ENCODE results near the gene CHRM1.
"Not testable (repeated sequence)": the region's sequence is repeated elsewhere in the genome, so short reads cannot be mapped to it uniquely, and the experiment has no call there.

DNA sequence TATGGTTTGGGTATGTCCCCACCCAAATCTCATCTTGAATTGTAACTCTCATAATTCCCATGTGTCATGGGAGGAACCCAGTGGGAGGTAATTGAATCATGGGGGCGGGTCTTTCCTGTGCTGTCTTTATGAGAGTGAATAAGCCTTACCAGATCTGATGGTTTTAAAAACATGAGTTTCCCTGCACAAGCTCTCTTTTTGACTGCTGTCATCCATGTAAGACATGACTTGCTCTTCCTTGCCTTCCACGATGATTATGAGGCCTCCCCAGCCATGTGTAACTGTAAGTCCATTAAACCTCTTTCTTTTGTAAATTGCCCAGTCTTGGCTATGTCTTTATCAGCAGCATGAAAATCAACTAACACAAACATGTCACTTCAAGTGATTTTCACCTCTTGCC, 16.4 kb upstream of the CHRM1 start:
- not testable (repeated sequence) for TF ChIP-seq POLR2A, EP300, POLR2AphosphoS5 (IDR thresholded peaks at IDR 0.05)
- TF ChIP-seq, protein P1, sequence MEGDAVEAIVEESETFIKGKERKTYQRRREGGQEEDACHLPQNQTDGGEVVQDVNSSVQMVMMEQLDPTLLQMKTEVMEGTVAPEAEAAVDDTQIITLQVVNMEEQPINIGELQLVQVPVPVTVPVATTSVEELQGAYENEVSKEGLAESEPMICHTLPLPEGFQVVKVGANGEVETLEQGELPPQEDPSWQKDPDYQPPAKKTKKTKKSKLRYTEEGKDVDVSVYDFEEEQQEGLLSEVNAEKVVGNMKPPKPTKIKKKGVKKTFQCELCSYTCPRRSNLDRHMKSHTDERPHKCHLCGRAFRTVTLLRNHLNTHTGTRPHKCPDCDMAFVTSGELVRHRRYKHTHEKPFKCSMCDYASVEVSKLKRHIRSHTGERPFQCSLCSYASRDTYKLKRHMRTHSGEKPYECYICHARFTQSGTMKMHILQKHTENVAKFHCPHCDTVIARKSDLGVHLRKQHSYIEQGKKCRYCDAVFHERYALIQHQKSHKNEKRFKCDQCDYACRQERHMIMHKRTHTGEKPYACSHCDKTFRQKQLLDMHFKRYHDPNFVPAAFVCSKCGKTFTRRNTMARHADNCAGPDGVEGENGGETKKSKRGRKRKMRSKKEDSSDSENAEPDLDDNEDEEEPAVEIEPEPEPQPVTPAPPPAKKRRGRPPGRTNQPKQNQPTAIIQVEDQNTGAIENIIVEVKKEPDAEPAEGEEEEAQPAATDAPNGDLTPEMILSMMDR (IDR thresholded peaks at IDR 0.05), result not testable (repeated sequence)
